ENCODE measurements around the gene TADA3.

- TF ChIP-seq CTCF (IDR thresholded peaks at IDR 0.05; ENCODE audit: borderline replicate concordance, extremely low read depth, low read length, poor library complexity, severe bottlenecking) (no peak), EZH2 (IDR thresholded peaks at IDR 0.05; ENCODE audit: borderline replicate concordance, low read depth, low read length, severe bottlenecking) (no peak)
These were observed 41.5 kb downstream of the TADA3 start for GRCh38 chr3:9750556-9751411.
